Effector memory CD4-positive, alpha-beta T cell (primary cell): ENCODE measurements around the gene COL15A1.

Source experiments
- DNase-seq, 3 donors: peaks; one replicate each; pipeline ENCODE4 v3.0.0-alpha.2; 2020
- H3K27ac ChIP-seq: 2 replicates; pipeline ENCODE4 v1.7.0; 2013; ENCODE audit warnings: mild to moderate bottlenecking, low read length, moderate library complexity; ENCODE audit not compliant: insufficient read depth, poor library complexity, severe bottlenecking
- H3K27me3 ChIP-seq: replicated peaks from 2 replicates; pipeline ENCODE4 v1.7.0; 2013; ENCODE audit warnings: mild to moderate bottlenecking, low read length; ENCODE audit not compliant: insufficient read depth, control insufficient read depth, poor library complexity, severe bottlenecking
- H3K36me3 ChIP-seq: 2 replicates; pipeline ENCODE4 v1.7.0; 2013; ENCODE audit warnings: mild to moderate bottlenecking, low read length, moderate library complexity; ENCODE audit not compliant: control insufficient read depth, insufficient read depth
- H3K4me1 ChIP-seq: 2 replicates; pipeline ENCODE4 v1.7.0; 2013; ENCODE audit warnings: low read length, mild to moderate bottlenecking; ENCODE audit not compliant: control insufficient read depth, insufficient read depth, poor library complexity, severe bottlenecking
- H3K4me3 ChIP-seq: 2 replicates; pipeline ENCODE4 v1.7.0; 2013; ENCODE audit warnings: low read length, low read depth, mild to moderate bottlenecking; ENCODE audit not compliant: insufficient read depth, poor library complexity, severe bottlenecking
- H3K9me3 ChIP-seq: 2 replicates; pipeline ENCODE4 v1.7.0; 2013; ENCODE audit warnings: mild to moderate bottlenecking, low read length, moderate library complexity; ENCODE audit not compliant: control insufficient read depth

The COL15A1 gene

DNA sequence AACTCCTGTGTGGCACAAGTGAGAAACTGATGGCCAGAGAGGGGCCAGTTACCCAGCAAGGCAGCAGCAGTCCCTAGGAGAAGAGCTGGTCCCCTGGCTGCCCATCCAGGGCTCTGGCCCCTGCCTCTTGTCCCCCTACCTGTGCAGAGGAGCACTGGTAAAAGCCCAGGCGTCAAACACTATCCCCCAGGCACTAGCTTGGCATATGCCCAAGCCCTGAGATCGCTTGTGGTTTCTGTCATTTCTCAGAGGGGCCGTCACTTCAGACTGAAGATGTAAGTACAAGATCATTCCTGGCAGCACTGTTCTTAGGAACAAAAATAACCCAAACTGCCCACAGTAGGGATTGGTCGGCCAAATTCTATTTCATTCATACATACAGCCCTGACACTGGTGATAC is 53.9 kb downstream of the COL15A1 start:
- H3K27ac ChIP-seq = no peak overlapping the region
- no peaks in the 10 kb centered on the region for H3K4me1 ChIP-seq
- H3K4me3 ChIP-seq = no peak overlapping the region
- no peaks in the 10 kb centered on the region for H3K36me3 ChIP-seq
- no peak for DNase-seq
- H3K9me3 ChIP-seq = no peaks in the 10 kb centered on the region
- H3K27me3 ChIP-seq = no peaks in the 10 kb centered on the region

DNA sequence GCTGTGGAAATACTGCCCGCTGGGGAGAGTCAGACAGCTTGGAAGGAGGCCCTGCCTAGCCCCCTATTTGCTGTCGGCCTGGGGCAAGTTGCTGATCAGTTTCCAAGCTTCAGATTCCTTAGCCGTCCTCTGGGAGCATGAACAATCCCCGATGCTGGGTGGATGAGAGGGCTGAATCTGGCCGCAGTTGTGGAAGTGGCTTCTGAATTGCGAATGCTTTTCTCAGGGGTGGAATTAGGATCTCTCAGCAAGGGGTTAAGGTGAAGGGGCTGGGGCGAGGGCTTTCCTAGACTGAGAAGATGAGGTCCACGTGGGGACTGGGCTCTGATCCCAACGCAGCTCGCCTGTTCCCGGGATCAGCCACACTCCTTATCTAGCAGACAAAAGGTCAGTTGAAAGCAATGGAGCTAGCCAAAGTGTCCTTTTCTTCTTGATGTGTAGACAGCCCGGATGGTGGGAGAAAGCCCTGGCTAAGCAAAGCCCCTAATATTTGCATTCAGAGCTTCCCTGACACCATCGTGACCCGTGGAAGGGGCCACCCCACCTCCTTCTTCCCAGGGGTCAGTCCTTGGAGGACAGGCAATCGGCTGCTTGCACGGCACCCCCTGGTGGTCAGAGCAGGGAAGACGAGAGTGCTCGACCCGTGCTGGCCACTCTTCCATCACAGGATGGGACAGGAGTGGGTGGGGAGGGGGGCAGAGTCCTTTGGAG is 54.9 kb downstream of the COL15A1 start:
- Histone ChIP-seq H3K27me3 (no peaks in the 10 kb centered on the region), H3K9me3 (no peaks in the 10 kb centered on the region)

DNA sequence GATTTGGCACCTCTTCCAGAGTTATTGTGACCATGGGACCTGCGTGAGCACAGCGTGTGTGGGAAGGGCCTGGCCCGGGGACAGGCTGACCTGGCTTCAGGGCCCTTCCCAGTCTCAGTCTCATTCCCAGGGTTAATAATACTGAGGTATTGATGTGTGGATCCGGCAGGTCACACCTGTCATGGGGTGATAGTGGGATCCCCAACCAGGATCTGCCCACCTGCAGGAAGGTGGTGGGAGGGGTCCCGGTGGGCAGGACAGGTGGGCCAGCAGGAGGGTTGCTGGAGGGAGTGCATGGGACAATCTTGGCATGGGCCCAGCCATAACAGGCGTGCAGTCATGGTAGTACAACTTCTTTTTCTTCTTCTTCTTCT is 55.4 kb downstream of the COL15A1 start:
- DNase-seq = no peak
- H3K9me3 ChIP-seq = no peaks in the 10 kb centered on the region
- no peak overlapping the region for H3K4me3 ChIP-seq
- no peaks in the 10 kb centered on the region for H3K27me3 ChIP-seq
- H3K4me1 ChIP-seq = no peaks in the 10 kb centered on the region
- no peaks in the 10 kb centered on the region for H3K36me3 ChIP-seq
- H3K27ac ChIP-seq = no peak overlapping the region

More for the DNA sequence above, 54.9 kb downstream of the COL15A1 start:
- no peak overlapping the region for H3K27ac ChIP-seq
- peak; percentile 5 to 32 (median 14) for DNase-seq
- no peaks in the 10 kb centered on the region for H3K4me1 ChIP-seq
- H3K4me3 ChIP-seq = no peak overlapping the region
- no peaks in the 10 kb centered on the region for H3K36me3 ChIP-seq

DNA sequence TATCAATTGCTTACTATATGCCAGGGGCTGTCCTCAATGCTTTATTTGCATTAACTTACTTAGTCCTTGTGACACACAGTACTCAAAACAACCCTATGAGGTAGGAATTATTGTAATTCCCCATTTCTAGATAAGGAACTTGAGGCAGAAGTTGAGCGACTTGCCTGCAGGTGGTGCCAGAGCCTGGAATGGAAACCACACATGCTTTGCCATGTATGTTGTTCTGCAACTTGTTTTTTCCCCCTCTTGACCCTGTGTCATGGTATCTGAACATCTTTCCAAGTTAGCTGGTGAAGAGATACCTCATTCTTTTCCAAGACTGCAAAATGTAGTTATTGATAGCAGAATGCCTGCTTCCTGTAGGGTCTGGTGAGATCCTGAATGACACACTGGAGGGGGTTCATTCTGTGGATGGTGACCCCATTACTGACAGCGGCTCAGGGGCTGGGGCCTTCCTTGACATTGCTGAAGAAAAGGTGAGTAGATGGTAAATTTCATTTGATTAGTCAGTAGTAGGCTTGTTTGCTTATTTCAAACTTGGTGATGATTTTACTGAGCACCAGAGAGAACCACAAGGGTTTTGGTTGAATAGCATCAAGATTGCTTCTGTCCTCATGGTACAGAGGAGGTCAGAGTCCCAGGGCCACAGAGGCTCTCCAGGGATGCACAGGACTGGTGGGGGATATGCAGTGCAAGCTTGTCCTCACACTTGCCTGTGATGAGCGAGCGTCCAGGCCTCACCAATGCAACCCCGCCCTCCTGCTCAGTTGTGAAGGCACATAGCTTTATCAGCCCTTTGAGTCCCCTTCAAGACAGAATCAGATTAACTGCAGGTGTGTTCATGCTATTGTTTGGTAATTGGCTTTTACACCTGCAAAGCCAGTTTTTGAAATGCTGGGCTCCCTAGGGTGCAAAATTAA is 57.0 kb downstream of the COL15A1 start:
- no peaks in the 10 kb centered on the region for H3K4me1 ChIP-seq
- H3K36me3 ChIP-seq = no peaks in the 10 kb centered on the region
- no peak overlapping the region for H3K4me3 ChIP-seq
- DNase-seq = peak; percentile 28 to 41 (median 40)
- no peaks in the 10 kb centered on the region for H3K9me3 ChIP-seq
- no peaks in the 10 kb centered on the region for H3K27me3 ChIP-seq
- no peak overlapping the region for H3K27ac ChIP-seq

DNA sequence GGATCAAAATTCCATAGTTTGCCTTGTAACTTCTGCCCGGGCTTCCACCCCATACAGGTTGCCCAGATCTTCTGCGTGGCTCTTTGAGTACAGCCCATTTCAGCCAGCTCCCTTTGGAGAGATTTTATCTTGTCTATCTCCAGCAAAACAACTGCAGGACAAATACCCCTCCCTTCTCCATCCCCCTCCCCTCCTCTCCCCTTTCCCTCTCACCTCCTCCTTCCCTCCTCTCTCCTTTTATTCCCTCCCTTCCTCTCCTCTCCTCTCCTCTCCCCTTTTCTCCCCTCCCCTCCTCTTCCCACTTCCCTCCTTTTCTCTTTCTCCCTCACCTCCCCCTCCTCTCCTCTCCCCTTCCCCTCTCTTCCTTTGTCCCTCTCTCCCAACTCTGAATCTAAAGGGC is 58.2 kb downstream of the COL15A1 start:
- Histone ChIP-seq H3K36me3 (no peaks in the 10 kb centered on the region), H3K27ac (no peak overlapping the region), H3K4me1 (no peaks in the 10 kb centered on the region), H3K27me3 (no peaks in the 10 kb centered on the region), H3K4me3 (no peak overlapping the region), H3K9me3 (no peaks in the 10 kb centered on the region)
- no peak for DNase-seq

DNA sequence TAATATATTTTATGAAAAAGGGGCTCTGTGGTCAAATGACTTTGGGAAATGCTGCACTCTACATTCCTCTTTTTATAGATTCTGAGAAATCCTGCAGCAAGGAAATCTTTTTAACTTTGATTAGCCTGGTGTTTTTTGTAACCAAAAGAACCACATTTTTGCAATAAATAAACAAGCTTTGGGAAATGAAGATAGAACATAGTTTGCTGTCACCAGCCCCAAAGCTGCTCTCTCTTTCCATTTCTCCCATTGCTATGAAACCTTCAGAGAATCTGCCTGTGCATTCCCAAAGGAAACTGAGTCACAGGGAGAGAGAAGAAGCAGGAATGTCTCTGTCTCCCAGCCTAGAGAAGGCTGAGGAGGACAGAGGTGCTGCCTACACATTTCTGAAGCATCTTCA is 59.0 kb downstream of the COL15A1 start:
- H3K27me3 ChIP-seq = no peaks in the 10 kb centered on the region
- no peaks in the 10 kb centered on the region for H3K4me1 ChIP-seq
- H3K4me3 ChIP-seq = no peak overlapping the region
- H3K9me3 ChIP-seq = no peaks in the 10 kb centered on the region
- no peaks in the 10 kb centered on the region for H3K36me3 ChIP-seq
- no peak for DNase-seq
- H3K27ac ChIP-seq = no peak overlapping the region

DNA sequence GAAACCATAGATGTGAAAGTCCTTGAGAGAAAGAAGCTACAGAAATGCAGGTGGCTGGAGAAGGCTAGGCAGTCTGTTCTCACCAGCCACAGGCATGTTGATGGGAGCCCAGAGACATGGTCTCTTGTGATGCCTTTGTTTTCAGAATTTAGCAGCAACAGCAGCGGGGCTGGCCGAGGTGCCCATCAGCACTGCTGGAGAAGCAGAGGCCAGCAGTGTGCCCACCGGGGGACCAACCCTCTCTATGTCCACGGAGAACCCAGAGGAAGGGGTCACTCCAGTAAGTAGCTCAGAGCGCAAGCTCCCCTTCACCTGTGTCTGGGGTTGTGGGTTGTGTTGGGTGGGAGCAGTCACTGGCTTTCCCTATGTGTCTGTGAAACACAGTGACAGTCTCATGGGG is 59.6 kb downstream of the COL15A1 start:
- no peak overlapping the region for H3K4me3 ChIP-seq
- no peaks in the 10 kb centered on the region for H3K36me3 ChIP-seq
- no peaks in the 10 kb centered on the region for H3K9me3 ChIP-seq
- H3K27me3 ChIP-seq = no peaks in the 10 kb centered on the region
- H3K4me1 ChIP-seq = no peaks in the 10 kb centered on the region
- H3K27ac ChIP-seq = no peak overlapping the region
- no peak for DNase-seq

DNA sequence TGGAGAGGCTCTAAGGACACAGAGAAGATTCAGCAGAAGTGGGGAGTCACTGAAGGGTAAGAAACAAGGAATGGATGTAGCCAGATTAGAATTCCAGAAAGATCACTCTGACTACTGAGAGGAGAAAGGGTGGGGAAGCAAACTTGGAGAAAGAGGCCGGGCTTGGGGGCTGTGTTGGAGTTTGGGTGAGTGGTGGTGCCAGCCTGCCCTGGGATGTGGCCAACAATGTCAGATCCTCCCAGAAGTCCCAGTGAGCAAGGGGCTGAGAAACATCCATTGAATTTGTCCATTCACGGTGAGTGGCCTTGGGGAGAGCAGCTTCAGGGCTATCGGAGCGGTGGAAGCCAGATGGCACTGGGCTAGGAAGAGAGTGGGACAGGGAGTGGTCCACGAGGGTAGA is 60.4 kb downstream of the COL15A1 start:
- no peak for DNase-seq
- no peak overlapping the region for H3K27ac ChIP-seq
- H3K4me1 ChIP-seq = no peaks in the 10 kb centered on the region
- no peaks in the 10 kb centered on the region for H3K27me3 ChIP-seq
- no peaks in the 10 kb centered on the region for H3K9me3 ChIP-seq
- H3K4me3 ChIP-seq = no peak overlapping the region
- no peaks in the 10 kb centered on the region for H3K36me3 ChIP-seq

DNA sequence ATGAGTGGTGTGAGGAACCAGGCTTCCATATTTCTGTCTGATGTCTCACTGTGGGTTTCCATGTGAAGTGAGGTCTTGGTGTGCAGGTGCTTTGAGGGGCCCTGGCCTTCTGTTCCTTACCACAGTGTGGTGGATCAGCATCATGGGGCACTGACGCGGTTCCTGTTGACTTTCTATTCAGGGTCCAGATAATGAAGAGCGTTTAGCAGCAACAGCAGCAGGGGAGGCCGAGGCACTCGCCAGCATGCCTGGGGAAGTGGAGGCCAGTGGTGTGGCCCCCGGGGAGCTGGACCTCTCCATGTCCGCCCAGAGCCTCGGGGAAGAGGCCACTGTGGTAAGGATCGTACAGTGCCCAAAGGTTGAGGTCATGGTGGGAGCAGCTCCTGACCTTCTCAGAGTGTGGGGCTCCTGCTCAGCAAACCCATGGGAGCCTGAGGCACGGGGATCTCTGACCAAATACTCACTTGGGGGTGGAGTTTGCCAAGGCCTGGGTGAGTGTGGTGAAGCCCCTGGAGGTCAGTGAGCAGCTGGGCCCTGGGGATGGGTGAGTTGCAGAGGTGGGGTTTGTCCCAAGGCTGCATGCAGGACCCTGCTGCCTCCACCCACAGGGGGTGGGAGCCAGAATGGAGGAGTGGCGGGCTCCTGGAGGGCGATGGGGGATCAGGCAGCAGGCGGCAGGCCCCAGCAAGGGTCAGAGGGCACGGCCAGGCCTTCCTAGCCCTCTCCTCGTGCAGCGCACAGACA is 61.2 kb downstream of the COL15A1 start:
- H3K4me1 ChIP-seq = no peaks in the 10 kb centered on the region
- no peak for DNase-seq
- no peaks in the 10 kb centered on the region for H3K27me3 ChIP-seq
- H3K4me3 ChIP-seq = no peak overlapping the region
- no peaks in the 10 kb centered on the region for H3K9me3 ChIP-seq
- H3K36me3 ChIP-seq = no peaks in the 10 kb centered on the region
- H3K27ac ChIP-seq = no peak overlapping the region

DNA sequence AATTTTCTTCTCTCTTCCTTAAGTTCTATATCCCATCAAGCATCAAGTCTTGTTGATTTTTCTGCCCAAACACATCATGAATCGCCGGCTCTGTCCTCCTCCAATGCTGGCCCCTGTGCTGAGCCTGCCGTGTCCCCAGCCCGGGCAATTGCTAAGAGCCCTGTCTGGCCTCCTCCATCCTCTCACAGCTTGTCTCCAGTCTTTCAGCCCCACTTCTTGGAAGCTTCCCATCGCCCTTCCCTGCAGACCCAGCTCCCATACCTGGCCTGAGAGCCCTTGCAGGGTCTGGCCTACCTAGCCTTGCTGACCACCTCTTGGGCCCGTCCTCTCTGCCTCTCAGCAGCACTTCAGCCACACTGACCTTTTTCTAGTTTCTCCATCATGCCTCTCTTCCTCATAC is 61.9 kb downstream of the COL15A1 start:
- Histone ChIP-seq H3K4me1 (no peaks in the 10 kb centered on the region), H3K27ac (no peak overlapping the region), H3K27me3 (no peaks in the 10 kb centered on the region), H3K36me3 (no peaks in the 10 kb centered on the region), H3K4me3 (no peak overlapping the region), H3K9me3 (peaks cover under 1% of the 10 kb centered on the region)
- DNase-seq = no peak
